Measurements from ENCODE around the gene TSPEAR. TPM values are rescaled to one million over a fixed set of nuclear protein-coding genes. Genes with fewer than 3 reads are reported as not detected.

The TSPEAR gene
- total RNA-seq, 1 experiment from 2014 or later, result 2.1 TPM

- H3K36me3 Mint-ChIP-seq, result no peaks in the 10 kb centered on the region
- CTCF ChIA-PET, result no interaction called here
- no peak overlapping the region for H3K27ac Mint-ChIP-seq
- ATAC-seq (no peak), DNase-seq (ENCODE audit: low spot score) (no peak)
- peaks cover 24% of the 10 kb centered on the region for H3K9me3 Mint-ChIP-seq
- H3K27me3 Mint-ChIP-seq (ENCODE audit: low read depth), result peaks cover 3% of the 10 kb centered on the region; the same call in 1 of the 2 replicates
- peaks cover 19% of the 10 kb centered on the region for H3K4me1 Mint-ChIP-seq
- no peak for TF ChIP-seq STAT6 (CRISPR knock-in tag; conservative IDR thresholded peaks at IDR 0.05; ENCODE audit: low read depth)
- no peak for TF ChIP-seq ZNF317 (CRISPR knock-in tag; IDR thresholded peaks at IDR 0.05; ENCODE audit: borderline replicate concordance, low read depth)
- no peak for TF ChIP-seq CBFB (CRISPR knock-in tag; IDR thresholded peaks at IDR 0.05; ENCODE audit: low read depth)
- no peak for TF ChIP-seq ZNF219 (CRISPR knock-in tag; IDR thresholded peaks at IDR 0.05; ENCODE audit: borderline replicate concordance)
- TF ChIP-seq TEAD1 (CRISPR knock-in tag; IDR thresholded peaks at IDR 0.05), result no peak
- TF ChIP-seq FOXP1 (CRISPR knock-in tag; IDR thresholded peaks at IDR 0.05; ENCODE audit: borderline replicate concordance), result no peak
- no peak for TF ChIP-seq FOXP4 (CRISPR knock-in tag; IDR thresholded peaks at IDR 0.05)
- POLR2A ChIA-PET, result no interaction called here
- H3K4me3 Mint-ChIP-seq, result no peak overlapping the region
Measured at GRCh38 chr21:44589586-44590305, 121.6 kb downstream of the TSPEAR start.

- H3K4me3 Mint-ChIP-seq, result no peak overlapping the region
- no peak for ATAC-seq
- H3K4me1 Mint-ChIP-seq, result peaks cover 13% of the 10 kb centered on the region
- ChIA-PET POLR2A (no interaction called here), CTCF (no interaction called here)
- no peak for DNase-seq (ENCODE audit: low spot score)
- H3K27ac Mint-ChIP-seq, result no peak overlapping the region
- H3K9me3 Mint-ChIP-seq, result peaks cover 24% of the 10 kb centered on the region
- no peaks in the 10 kb centered on the region for H3K36me3 Mint-ChIP-seq
- peaks cover 3% of the 10 kb centered on the region; the same call in 1 of the 2 replicates for H3K27me3 Mint-ChIP-seq (ENCODE audit: low read depth)
- TF ChIP-seq ZNF396 (CRISPR knock-in tag; IDR thresholded peaks at IDR 0.05; ENCODE audit: borderline replicate concordance), result no peak
- no peak for TF ChIP-seq RELA (CRISPR knock-in tag; IDR thresholded peaks at IDR 0.05; ENCODE audit: borderline replicate concordance)
- no peak for TF ChIP-seq ZNF532 (CRISPR knock-in tag; IDR thresholded peaks at IDR 0.05; ENCODE audit: borderline replicate concordance)
- no peak for TF ChIP-seq EMX1 (CRISPR knock-in tag; IDR thresholded peaks at IDR 0.05)
- no peak for TF ChIP-seq MYBL2 (CRISPR knock-in tag; IDR thresholded peaks at IDR 0.05)
- TF ChIP-seq IRF1 (CRISPR knock-in tag; IDR thresholded peaks at IDR 0.05), result no peak
- no peak for TF ChIP-seq ESRRA (CRISPR knock-in tag; IDR thresholded peaks at IDR 0.05; ENCODE audit: borderline replicate concordance)
- TF ChIP-seq ZNF671 (CRISPR knock-in tag; IDR thresholded peaks at IDR 0.05), result no peak
- TF ChIP-seq, protein P1, sequence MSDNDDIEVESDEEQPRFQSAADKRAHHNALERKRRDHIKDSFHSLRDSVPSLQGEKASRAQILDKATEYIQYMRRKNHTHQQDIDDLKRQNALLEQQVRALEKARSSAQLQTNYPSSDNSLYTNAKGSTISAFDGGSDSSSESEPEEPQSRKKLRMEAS (CRISPR knock-in tag; IDR thresholded peaks at IDR 0.05), result no peak
- no peak for TF ChIP-seq ELF4 (CRISPR knock-in tag; IDR thresholded peaks at IDR 0.05; ENCODE audit: low read depth)
- no peak for TF ChIP-seq ZNF263 (CRISPR knock-in tag; IDR thresholded peaks at IDR 0.05; ENCODE audit: low read depth)
- no peak for TF ChIP-seq NR1H2 (CRISPR knock-in tag; IDR thresholded peaks at IDR 0.05)
- TF ChIP-seq AFF4 (CRISPR knock-in tag; IDR thresholded peaks at IDR 0.05; ENCODE audit: borderline replicate concordance), result no peak
- TF ChIP-seq SP1 (CRISPR knock-in tag; conservative IDR thresholded peaks at IDR 0.05), result no peak
Measured at GRCh38 chr21:44589094-44589493, 122.3 kb downstream of the TSPEAR start.
